ENCODE results near the gene ANAPC4.

DNA sequence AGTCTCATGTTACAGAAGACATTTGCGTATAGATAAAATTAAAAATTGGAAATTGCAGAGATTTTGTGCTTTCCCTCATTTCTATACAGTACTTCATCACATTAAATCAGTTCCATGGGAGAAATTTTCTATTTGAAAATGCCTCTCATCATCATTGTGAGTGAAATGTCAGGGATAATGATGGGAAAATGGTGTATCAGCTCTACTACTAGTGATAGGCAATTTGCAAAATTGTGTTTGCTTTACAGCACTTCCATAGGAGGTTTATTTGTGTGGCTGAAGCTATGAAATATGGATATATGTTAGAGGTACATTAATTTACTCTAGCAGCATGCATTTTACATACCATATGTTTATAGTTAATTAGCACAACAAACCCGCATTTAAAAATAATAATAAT, 21.0 kb upstream of the ANAPC4 start:
- TF ChIP-seq, protein P1, sequence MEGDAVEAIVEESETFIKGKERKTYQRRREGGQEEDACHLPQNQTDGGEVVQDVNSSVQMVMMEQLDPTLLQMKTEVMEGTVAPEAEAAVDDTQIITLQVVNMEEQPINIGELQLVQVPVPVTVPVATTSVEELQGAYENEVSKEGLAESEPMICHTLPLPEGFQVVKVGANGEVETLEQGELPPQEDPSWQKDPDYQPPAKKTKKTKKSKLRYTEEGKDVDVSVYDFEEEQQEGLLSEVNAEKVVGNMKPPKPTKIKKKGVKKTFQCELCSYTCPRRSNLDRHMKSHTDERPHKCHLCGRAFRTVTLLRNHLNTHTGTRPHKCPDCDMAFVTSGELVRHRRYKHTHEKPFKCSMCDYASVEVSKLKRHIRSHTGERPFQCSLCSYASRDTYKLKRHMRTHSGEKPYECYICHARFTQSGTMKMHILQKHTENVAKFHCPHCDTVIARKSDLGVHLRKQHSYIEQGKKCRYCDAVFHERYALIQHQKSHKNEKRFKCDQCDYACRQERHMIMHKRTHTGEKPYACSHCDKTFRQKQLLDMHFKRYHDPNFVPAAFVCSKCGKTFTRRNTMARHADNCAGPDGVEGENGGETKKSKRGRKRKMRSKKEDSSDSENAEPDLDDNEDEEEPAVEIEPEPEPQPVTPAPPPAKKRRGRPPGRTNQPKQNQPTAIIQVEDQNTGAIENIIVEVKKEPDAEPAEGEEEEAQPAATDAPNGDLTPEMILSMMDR (IDR thresholded peaks at IDR 0.05), result no peak
- TF ChIP-seq POLR2A (IDR thresholded peaks at IDR 0.05), result no peak
